Measurements from ENCODE around the gene BMPR2. TPM values are rescaled to one million over a fixed set of nuclear protein-coding genes. Genes with fewer than 3 reads are reported as not detected.
"Not testable (repeated sequence)": the region's sequence is repeated elsewhere in the genome, so short reads cannot be mapped to it uniquely, and the experiment has no call there.

Gene BMPR2
- polyA plus RNA-seq (ENCODE audit: insufficient read length): 30.9 TPM

GRCh38 chr2:202375609-202376408, at the start of gene BMPR2:
BMPR2 (plus strand) TSS chr2:202376327; CDS start chr2:202377475, 1,148 bp downstream.
- DNase-seq: peak; percentile 94

- DNase-seq: no peak
These were observed 48.3 kb upstream of the BMPR2 start for GRCh38 chr2:202327858-202328257.

GRCh38 chr2:202335791-202336467, 40.2 kb upstream of the BMPR2 start:
- no peak for DNase-seq

GRCh38 chr2:202337151-202337550, 39.0 kb upstream of the BMPR2 start:
- no peak for DNase-seq

GRCh38 chr2:202337706-202338346, 38.3 kb upstream of the BMPR2 start:
- no peak for DNase-seq

GRCh38 chr2:202339071-202339870, 36.9 kb upstream of the BMPR2 start:
- no peak for DNase-seq

- DNase-seq: no peak
These were observed 31.9 kb upstream of the BMPR2 start for GRCh38 chr2:202344178-202344577.

GRCh38 chr2:202346180-202346579, 29.9 kb upstream of the BMPR2 start:
- DNase-seq: no peak

GRCh38 chr2:202353430-202353829, 22.7 kb upstream of the BMPR2 start:
- no peak for DNase-seq

- DNase-seq: no peak
These were observed 20.1 kb upstream of the BMPR2 start for GRCh38 chr2:202355993-202356505.

- not testable (repeated sequence) for DNase-seq
These were observed 17.2 kb upstream of the BMPR2 start for GRCh38 chr2:202358924-202359323.

GRCh38 chr2:202360646-202361045, 15.5 kb upstream of the BMPR2 start:
- no peak for DNase-seq

- peak; percentile 48 for DNase-seq
These were observed 15.0 kb upstream of the BMPR2 start for GRCh38 chr2:202361108-202361507.

- DNase-seq: no peak
These were observed 2.6 kb upstream of the BMPR2 start for GRCh38 chr2:202373490-202373889.

- DNase-seq: not testable (repeated sequence)
These were observed 1.7 kb upstream of the BMPR2 start for GRCh38 chr2:202374383-202374782.

GRCh38 chr2:202375033-202375608, 1.0 kb upstream of the BMPR2 start:
- peak; percentile 81 for DNase-seq

GRCh38 chr2:202376460-202377206, 506 bp downstream of the BMPR2 start:
- DNase-seq: peak; percentile 52

- DNase-seq: peak; percentile 40
These were observed 1.2 kb downstream of the BMPR2 start for GRCh38 chr2:202377207-202377761.

- DNase-seq: no peak
These were observed 1.9 kb downstream of the BMPR2 start for GRCh38 chr2:202378001-202378400.

GRCh38 chr2:202378662-202379358, 2.7 kb downstream of the BMPR2 start:
- no peak for DNase-seq

Measured in hindlimb muscle (tissue), 1 donor.